ENCODE results near the gene KRT7. TPM values are rescaled to one million over a fixed set of nuclear protein-coding genes. Genes with fewer than 3 reads are reported as not detected.

The KRT7 gene
- total and polyA plus RNA-seq, 2 donors = 2.8 to 34.7 TPM

GRCh38 chr12:52231305-52232202 is 1.5 kb upstream of the KRT7 start:
- H3K4me1 ChIP-seq (ENCODE audit: control insufficient read depth in 2 of 2, insufficient read depth in 2 of 2, low read length in 2 of 2) = no peaks in the 10 kb centered on the region
- H3K9me3 ChIP-seq (ENCODE audit: control insufficient read depth in 2 of 2, insufficient read depth in 1 of 2, low read length in 1 of 2) = no peaks in the 10 kb centered on the region
- 85% methylated on average over 16 of the region's 16 CpGs for WGBS
- DNase-seq (ENCODE audit: low read depth in 6 of 9, low spot score in 9 of 9) = no peak
- H3K27ac ChIP-seq (ENCODE audit: low read depth in 1 of 2, low read length in 1 of 2) = no peak overlapping the region
- H3K27me3 ChIP-seq (ENCODE audit: control insufficient read depth in 2 of 2, insufficient read depth in 1 of 2, low read length in 1 of 2) = peaks cover 18 to 66% of the 10 kb centered on the region in 2 donors
- H3K4me3 ChIP-seq (ENCODE audit: low read length in 2 of 2) = no peak overlapping the region
- no peaks in the 10 kb centered on the region for H3K36me3 ChIP-seq (ENCODE audit: control insufficient read depth in 2 of 2, insufficient read depth in 2 of 2, low read length in 1 of 2)

GRCh38 chr12:52232203-52232673 is 805 bp upstream of the KRT7 start:
- H3K9me3 ChIP-seq (ENCODE audit: control insufficient read depth in 2 of 2, insufficient read depth in 1 of 2, low read length in 1 of 2) = no peaks in the 10 kb centered on the region
- no peak overlapping the region for H3K4me3 ChIP-seq (ENCODE audit: low read length in 2 of 2)
- no peak for DNase-seq (ENCODE audit: low read depth in 6 of 9, low spot score in 9 of 9)
- no peak overlapping the region for H3K27ac ChIP-seq (ENCODE audit: low read depth in 1 of 2, low read length in 1 of 2)
- H3K36me3 ChIP-seq (ENCODE audit: control insufficient read depth in 2 of 2, insufficient read depth in 2 of 2, low read length in 1 of 2) = no peaks in the 10 kb centered on the region
- no peaks in the 10 kb centered on the region for H3K4me1 ChIP-seq (ENCODE audit: control insufficient read depth in 2 of 2, insufficient read depth in 2 of 2, low read length in 2 of 2)
- WGBS = 71% methylated on average over 12 of the region's 12 CpGs
- peaks cover 18 to 68% of the 10 kb centered on the region in 2 donors for H3K27me3 ChIP-seq (ENCODE audit: control insufficient read depth in 2 of 2, insufficient read depth in 1 of 2, low read length in 1 of 2)

GRCh38 chr12:52233462-52234207 is 592 bp downstream of the KRT7 start:
- whole genome bisulfite sequencing = 29% methylated on average over 40 of the region's 40 CpGs
- H3K27ac ChIP-seq (ENCODE audit: low read depth in 1 of 2, low read length in 1 of 2) = no peak overlapping the region

GRCh38 chr12:52234223-52234810 is 1.3 kb downstream of the KRT7 start:
- Histone ChIP-seq H3K27ac (ENCODE audit: low read depth in 1 of 2, low read length in 1 of 2) (no peak overlapping the region), H3K36me3 (ENCODE audit: control insufficient read depth in 2 of 2, insufficient read depth in 2 of 2, low read length in 1 of 2) (no peaks in the 10 kb centered on the region), H3K4me3 (ENCODE audit: low read length in 2 of 2) (no peak overlapping the region), H3K27me3 (ENCODE audit: control insufficient read depth in 2 of 2, insufficient read depth in 1 of 2, low read length in 1 of 2) (peaks cover 18 to 67% of the 10 kb centered on the region in 2 donors), H3K4me1 (ENCODE audit: control insufficient read depth in 2 of 2, insufficient read depth in 2 of 2, low read length in 2 of 2) (no peaks in the 10 kb centered on the region), H3K9me3 (ENCODE audit: control insufficient read depth in 2 of 2, insufficient read depth in 1 of 2, low read length in 1 of 2) (no peaks in the 10 kb centered on the region)
- 92% methylated on average over 10 of the region's 10 CpGs for WGBS
- DNase-seq (ENCODE audit: low read depth in 6 of 9, low spot score in 9 of 9) = no peak

More at GRCh38 chr12:52233462-52234207, 592 bp downstream of the KRT7 start:
- H3K36me3 ChIP-seq (ENCODE audit: control insufficient read depth in 2 of 2, insufficient read depth in 2 of 2, low read length in 1 of 2) = no peaks in the 10 kb centered on the region
- H3K4me3 ChIP-seq (ENCODE audit: low read length in 2 of 2) = no peak overlapping the region
- no peaks in the 10 kb centered on the region for H3K4me1 ChIP-seq (ENCODE audit: control insufficient read depth in 2 of 2, insufficient read depth in 2 of 2, low read length in 2 of 2)
- H3K27me3 ChIP-seq (ENCODE audit: control insufficient read depth in 2 of 2, insufficient read depth in 1 of 2, low read length in 1 of 2) = peaks cover 18 to 68% of the 10 kb centered on the region in 2 donors
- H3K9me3 ChIP-seq (ENCODE audit: control insufficient read depth in 2 of 2, insufficient read depth in 1 of 2, low read length in 1 of 2) = no peaks in the 10 kb centered on the region
- DNase-seq (ENCODE audit: low read depth in 6 of 9, low spot score in 9 of 9) = no peak

- Histone ChIP-seq H3K27me3 (ENCODE audit: control insufficient read depth in 2 of 2, insufficient read depth in 1 of 2, low read length in 1 of 2) (peaks cover 18 to 59% of the 10 kb centered on the region in 2 donors), H3K4me3 (ENCODE audit: low read length in 2 of 2) (no peak overlapping the region), H3K4me1 (ENCODE audit: control insufficient read depth in 2 of 2, insufficient read depth in 2 of 2, low read length in 2 of 2) (no peaks in the 10 kb centered on the region), H3K9me3 (ENCODE audit: control insufficient read depth in 2 of 2, insufficient read depth in 1 of 2, low read length in 1 of 2) (no peaks in the 10 kb centered on the region), H3K36me3 (ENCODE audit: control insufficient read depth in 2 of 2, insufficient read depth in 2 of 2, low read length in 1 of 2) (no peaks in the 10 kb centered on the region), H3K27ac (ENCODE audit: low read depth in 1 of 2, low read length in 1 of 2) (no peak overlapping the region)
- WGBS = 95% methylated on average over 15 of the region's 15 CpGs
- DNase-seq (ENCODE audit: low read depth in 6 of 9, low spot score in 9 of 9) = no peak
Observed at GRCh38 chr12:52235001-52235764, 2.1 kb downstream of the KRT7 start.

- no peaks in the 10 kb centered on the region for H3K4me1 ChIP-seq (ENCODE audit: control insufficient read depth in 2 of 2, insufficient read depth in 2 of 2, low read length in 2 of 2)
- H3K36me3 ChIP-seq (ENCODE audit: control insufficient read depth in 2 of 2, insufficient read depth in 2 of 2, low read length in 1 of 2) = no peaks in the 10 kb centered on the region
- H3K9me3 ChIP-seq (ENCODE audit: control insufficient read depth in 2 of 2, insufficient read depth in 1 of 2, low read length in 1 of 2) = no peaks in the 10 kb centered on the region
- H3K4me3 ChIP-seq (ENCODE audit: low read length in 2 of 2) = no peak overlapping the region
- 85% methylated on average over 4 of the region's 4 CpGs for WGBS
- no peak for DNase-seq (ENCODE audit: low read depth in 6 of 9, low spot score in 9 of 9)
- peaks cover 15 to 53% of the 10 kb centered on the region in 2 donors for H3K27me3 ChIP-seq (ENCODE audit: control insufficient read depth in 2 of 2, insufficient read depth in 1 of 2, low read length in 1 of 2)
- no peak overlapping the region for H3K27ac ChIP-seq (ENCODE audit: low read depth in 1 of 2, low read length in 1 of 2)
Observed at GRCh38 chr12:52235822-52236361, 2.8 kb downstream of the KRT7 start.

- H3K9me3 ChIP-seq (ENCODE audit: control insufficient read depth in 2 of 2, insufficient read depth in 1 of 2, low read length in 1 of 2) = no peaks in the 10 kb centered on the region
- 96% methylated on average over 3 of the region's 3 CpGs for WGBS
- H3K4me1 ChIP-seq (ENCODE audit: control insufficient read depth in 2 of 2, insufficient read depth in 2 of 2, low read length in 2 of 2) = no peaks in the 10 kb centered on the region
- no peaks in the 10 kb centered on the region for H3K36me3 ChIP-seq (ENCODE audit: control insufficient read depth in 2 of 2, insufficient read depth in 2 of 2, low read length in 1 of 2)
- H3K27me3 ChIP-seq (ENCODE audit: control insufficient read depth in 2 of 2, insufficient read depth in 1 of 2, low read length in 1 of 2) = peaks cover 15 to 49% of the 10 kb centered on the region in 2 donors
- H3K27ac ChIP-seq (ENCODE audit: low read depth in 1 of 2, low read length in 1 of 2) = no peak overlapping the region
- no peak overlapping the region for H3K4me3 ChIP-seq (ENCODE audit: low read length in 2 of 2)
- DNase-seq (ENCODE audit: low read depth in 6 of 9, low spot score in 9 of 9) = no peak
Observed at GRCh38 chr12:52236386-52237050, 3.5 kb downstream of the KRT7 start.

- no peaks in the 10 kb centered on the region for H3K9me3 ChIP-seq (ENCODE audit: control insufficient read depth in 2 of 2, insufficient read depth in 1 of 2, low read length in 1 of 2)
- WGBS = 95% methylated on average over 4 of the region's 4 CpGs
- H3K27ac ChIP-seq (ENCODE audit: low read depth in 1 of 2, low read length in 1 of 2) = no peak overlapping the region
- no peak overlapping the region for H3K4me3 ChIP-seq (ENCODE audit: low read length in 2 of 2)
- H3K27me3 ChIP-seq (ENCODE audit: control insufficient read depth in 2 of 2, insufficient read depth in 1 of 2, low read length in 1 of 2) = peaks cover 9 to 31% of the 10 kb centered on the region in 2 donors
- H3K36me3 ChIP-seq (ENCODE audit: control insufficient read depth in 2 of 2, insufficient read depth in 2 of 2, low read length in 1 of 2) = no peaks in the 10 kb centered on the region
- H3K4me1 ChIP-seq (ENCODE audit: control insufficient read depth in 2 of 2, insufficient read depth in 2 of 2, low read length in 2 of 2) = peaks cover 0 to 3% of the 10 kb centered on the region in 2 donors
- no peak for DNase-seq (ENCODE audit: low read depth in 6 of 9, low spot score in 9 of 9)
Observed at GRCh38 chr12:52238207-52238840, 5.3 kb downstream of the KRT7 start.
